ENCODE results near the gene ID3. TPM values are rescaled to one million over a fixed set of nuclear protein-coding genes. Genes with fewer than 3 reads are reported as not detected.

ID3 gene
- total RNA-seq, 1 experiment from 2014 or later: 39.6 TPM

DNA sequence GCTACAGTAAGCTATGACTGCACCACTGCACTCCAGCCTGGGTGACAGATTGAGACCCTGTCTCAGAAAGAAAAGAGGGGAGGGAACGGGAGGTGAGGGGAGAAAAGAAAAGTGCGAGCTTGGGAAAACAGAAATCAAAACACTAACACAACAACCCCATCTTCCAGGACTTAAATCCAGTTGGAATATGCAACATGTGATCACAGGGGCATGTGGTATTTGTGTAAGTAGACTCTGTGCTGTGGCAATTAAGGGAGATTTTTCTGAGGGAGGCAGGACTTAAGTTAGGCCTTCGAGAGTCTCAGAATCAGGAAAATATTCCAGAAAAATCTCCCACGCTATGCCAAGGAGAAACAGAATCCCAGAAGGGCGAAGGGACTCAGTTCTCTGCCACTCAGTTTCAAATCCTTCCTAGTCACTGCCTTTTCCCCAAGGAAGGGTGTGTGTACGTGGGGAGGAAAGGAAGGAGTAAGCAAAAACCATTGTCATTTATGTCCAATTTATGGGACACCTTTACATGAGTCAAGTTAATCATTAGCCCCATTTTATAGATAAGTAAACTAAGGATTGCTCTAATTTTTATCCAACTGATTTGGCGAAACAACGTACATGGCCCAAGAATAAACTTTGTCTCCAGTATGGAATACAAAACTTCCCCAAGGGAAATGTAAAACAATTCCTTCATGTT, 12.3 kb downstream of the ID3 start:
- Histone ChIP-seq H3K4me3 (ENCODE audit: low read depth in 2 of 2, low read length in 2 of 2) (no peak overlapping the region), H3K27ac (ENCODE audit: low read length) (peak overlapping the region; percentile 37; the same call in 1 of the 2 replicates), H3K27me3 (ENCODE audit: control insufficient read depth, insufficient read depth, low read length) (no peaks in the 10 kb centered on the region), H3K36me3 (ENCODE audit: control insufficient read depth, insufficient read depth, low read length) (no peaks in the 10 kb centered on the region), H3K4me1 (ENCODE audit: control insufficient read depth, insufficient read depth, low read length) (peaks cover 7% of the 10 kb centered on the region; the same call in 1 of the 2 replicates), H3K9me3 (ENCODE audit: control insufficient read depth, insufficient read depth, low read depth, low read length) (no peaks in the 10 kb centered on the region)
- no peak for DNase-seq (ENCODE audit: low read depth, low spot score)
- POLR2A ChIA-PET: interaction anchor here (0.6 to 1.1 kb wide), 3 partner anchors 11 to 357 kb away, joined by 3 to 4 read pairs (median 3); no protein-coding TSS in a partner anchor
- TF ChIP-seq, protein P1, sequence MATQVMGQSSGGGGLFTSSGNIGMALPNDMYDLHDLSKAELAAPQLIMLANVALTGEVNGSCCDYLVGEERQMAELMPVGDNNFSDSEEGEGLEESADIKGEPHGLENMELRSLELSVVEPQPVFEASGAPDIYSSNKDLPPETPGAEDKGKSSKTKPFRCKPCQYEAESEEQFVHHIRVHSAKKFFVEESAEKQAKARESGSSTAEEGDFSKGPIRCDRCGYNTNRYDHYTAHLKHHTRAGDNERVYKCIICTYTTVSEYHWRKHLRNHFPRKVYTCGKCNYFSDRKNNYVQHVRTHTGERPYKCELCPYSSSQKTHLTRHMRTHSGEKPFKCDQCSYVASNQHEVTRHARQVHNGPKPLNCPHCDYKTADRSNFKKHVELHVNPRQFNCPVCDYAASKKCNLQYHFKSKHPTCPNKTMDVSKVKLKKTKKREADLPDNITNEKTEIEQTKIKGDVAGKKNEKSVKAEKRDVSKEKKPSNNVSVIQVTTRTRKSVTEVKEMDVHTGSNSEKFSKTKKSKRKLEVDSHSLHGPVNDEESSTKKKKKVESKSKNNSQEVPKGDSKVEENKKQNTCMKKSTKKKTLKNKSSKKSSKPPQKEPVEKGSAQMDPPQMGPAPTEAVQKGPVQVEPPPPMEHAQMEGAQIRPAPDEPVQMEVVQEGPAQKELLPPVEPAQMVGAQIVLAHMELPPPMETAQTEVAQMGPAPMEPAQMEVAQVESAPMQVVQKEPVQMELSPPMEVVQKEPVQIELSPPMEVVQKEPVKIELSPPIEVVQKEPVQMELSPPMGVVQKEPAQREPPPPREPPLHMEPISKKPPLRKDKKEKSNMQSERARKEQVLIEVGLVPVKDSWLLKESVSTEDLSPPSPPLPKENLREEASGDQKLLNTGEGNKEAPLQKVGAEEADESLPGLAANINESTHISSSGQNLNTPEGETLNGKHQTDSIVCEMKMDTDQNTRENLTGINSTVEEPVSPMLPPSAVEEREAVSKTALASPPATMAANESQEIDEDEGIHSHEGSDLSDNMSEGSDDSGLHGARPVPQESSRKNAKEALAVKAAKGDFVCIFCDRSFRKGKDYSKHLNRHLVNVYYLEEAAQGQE (IDR thresholded peaks at IDR 0.05; ENCODE audit: insufficient read depth in 1 of 2, low read depth in 2 of 2, low read length in 1 of 2): no peak
- TF ChIP-seq SIN3A (IDR thresholded peaks at IDR 0.05; ENCODE audit: borderline replicate concordance, insufficient read depth, low read depth, low read length) (no peak), POLR2AphosphoS5 (IDR thresholded peaks at IDR 0.05; ENCODE audit: low read depth, low read length) (no peak), TCF7L2 (IDR thresholded peaks at IDR 0.05; ENCODE audit: low read depth, low read length) (no peak)
- TF ChIP-seq, protein P2, sequence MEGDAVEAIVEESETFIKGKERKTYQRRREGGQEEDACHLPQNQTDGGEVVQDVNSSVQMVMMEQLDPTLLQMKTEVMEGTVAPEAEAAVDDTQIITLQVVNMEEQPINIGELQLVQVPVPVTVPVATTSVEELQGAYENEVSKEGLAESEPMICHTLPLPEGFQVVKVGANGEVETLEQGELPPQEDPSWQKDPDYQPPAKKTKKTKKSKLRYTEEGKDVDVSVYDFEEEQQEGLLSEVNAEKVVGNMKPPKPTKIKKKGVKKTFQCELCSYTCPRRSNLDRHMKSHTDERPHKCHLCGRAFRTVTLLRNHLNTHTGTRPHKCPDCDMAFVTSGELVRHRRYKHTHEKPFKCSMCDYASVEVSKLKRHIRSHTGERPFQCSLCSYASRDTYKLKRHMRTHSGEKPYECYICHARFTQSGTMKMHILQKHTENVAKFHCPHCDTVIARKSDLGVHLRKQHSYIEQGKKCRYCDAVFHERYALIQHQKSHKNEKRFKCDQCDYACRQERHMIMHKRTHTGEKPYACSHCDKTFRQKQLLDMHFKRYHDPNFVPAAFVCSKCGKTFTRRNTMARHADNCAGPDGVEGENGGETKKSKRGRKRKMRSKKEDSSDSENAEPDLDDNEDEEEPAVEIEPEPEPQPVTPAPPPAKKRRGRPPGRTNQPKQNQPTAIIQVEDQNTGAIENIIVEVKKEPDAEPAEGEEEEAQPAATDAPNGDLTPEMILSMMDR (IDR thresholded peaks at IDR 0.05): no peak
- no peak for ATAC-seq
- CTCF ChIA-PET: interaction anchor here (0.6 to 4.8 kb wide), 2 partner anchors 91 to 144 kb away, joined by 6 to 68 read pairs; no protein-coding TSS in a partner anchor
- BruUV-seq (replicated peaks): no TSS peak
- in situ Hi-C loops (cut with HindIII; ENCODE audit: low pct_unique_long_range_greater_than_20kb, low sequenced_read_pairs): no loop called here
- intact Hi-C loops (cut with micrococcal nuclease; ENCODE audit: unreplicated experiment): no loop called here

DNA sequence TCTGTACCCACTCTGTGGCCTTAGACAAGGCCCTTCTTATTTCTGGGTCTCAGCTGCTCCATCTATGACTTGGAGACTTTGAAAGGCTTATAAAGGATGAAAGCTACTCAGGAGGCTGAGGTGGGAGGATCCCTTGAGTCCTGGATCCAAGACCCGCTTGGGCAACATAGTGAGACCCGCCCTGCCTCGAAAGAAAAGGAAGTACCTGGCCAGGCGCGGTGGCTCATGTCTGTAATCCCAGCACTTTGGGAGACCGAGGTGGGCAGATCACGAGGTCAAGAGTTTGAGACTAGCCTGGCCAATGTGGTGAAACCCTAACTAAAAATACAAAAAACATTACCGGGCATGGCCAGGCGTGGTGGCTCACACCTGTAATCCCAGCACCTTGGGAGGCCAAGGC, 13.4 kb downstream of the ID3 start:
- BruUV-seq (replicated peaks): no TSS peak
- in situ Hi-C loops (cut with HindIII; ENCODE audit: low pct_unique_long_range_greater_than_20kb, low sequenced_read_pairs): no loop called here
- POLR2A ChIA-PET: no interaction called here
- Histone ChIP-seq H3K27ac (ENCODE audit: low read length) (no peak overlapping the region), H3K4me1 (ENCODE audit: control insufficient read depth, insufficient read depth, low read length) (peaks cover 7% of the 10 kb centered on the region; the same call in 1 of the 2 replicates), H3K27me3 (ENCODE audit: control insufficient read depth, insufficient read depth, low read length) (no peaks in the 10 kb centered on the region), H3K4me3 (ENCODE audit: low read depth in 2 of 2, low read length in 2 of 2) (no peak overlapping the region), H3K9me3 (ENCODE audit: control insufficient read depth, insufficient read depth, low read depth, low read length) (no peaks in the 10 kb centered on the region), H3K36me3 (ENCODE audit: control insufficient read depth, insufficient read depth, low read length) (no peaks in the 10 kb centered on the region)
- TF ChIP-seq, protein P1 (IDR thresholded peaks at IDR 0.05; ENCODE audit: insufficient read depth in 1 of 2, low read depth in 2 of 2, low read length in 1 of 2): no peak
- TF ChIP-seq TCF7L2 (IDR thresholded peaks at IDR 0.05; ENCODE audit: low read depth, low read length) (no peak), SIN3A (IDR thresholded peaks at IDR 0.05; ENCODE audit: borderline replicate concordance, insufficient read depth, low read depth, low read length) (no peak), POLR2AphosphoS5 (IDR thresholded peaks at IDR 0.05; ENCODE audit: low read depth, low read length) (no peak)
- TF ChIP-seq, protein P2 (IDR thresholded peaks at IDR 0.05): no peak
- CTCF ChIA-PET: interaction anchor here (0.7 to 4.8 kb wide), 4 partner anchors 19 to 221 kb away, joined by 3 to 68 read pairs (median 3); no protein-coding TSS in a partner anchor
- intact Hi-C loops (cut with micrococcal nuclease; ENCODE audit: unreplicated experiment): no loop called here
- ATAC-seq (no peak), DNase-seq (ENCODE audit: low read depth, low spot score) (no peak)

Data from Panc1 (cell line).